ENCODE data around the gene MXRA8.
A peak's percentile ranks its signal among the peaks of the same experiment; 100 is the strongest.

The MXRA8 gene

DNA sequence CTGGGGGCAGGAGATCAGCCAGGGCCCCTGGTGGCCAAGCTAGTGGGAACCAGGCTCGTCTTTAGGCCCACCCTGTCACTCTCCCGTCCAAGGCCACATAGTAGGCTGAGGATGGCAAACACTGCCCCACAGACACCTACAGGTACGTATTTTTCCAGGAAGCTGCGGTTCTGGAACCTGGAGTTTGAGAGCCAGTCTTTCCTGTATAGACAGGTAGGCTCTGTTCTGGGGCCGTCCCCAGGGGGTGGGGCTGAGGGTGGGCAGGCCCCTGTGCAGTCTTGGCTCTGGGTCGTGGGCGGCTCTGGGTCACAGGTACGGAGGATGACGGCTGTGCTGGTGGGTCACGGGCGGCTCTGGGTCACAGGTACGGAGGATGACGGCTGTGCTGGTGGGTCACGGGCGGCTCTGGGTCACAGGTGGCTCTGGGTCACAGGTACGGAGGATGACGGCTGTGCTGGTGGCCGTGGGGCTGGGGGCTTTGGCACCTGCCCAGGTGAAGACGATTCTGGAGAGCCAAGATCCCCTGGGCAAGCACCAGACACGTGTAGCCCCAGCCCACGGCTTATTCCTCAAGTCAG is 47.8 kb downstream of the MXRA8 start:
- Histone ChIP-seq H3K4me1 (ENCODE audit: insufficient read depth, low read length) (peaks cover 10% of the 10 kb centered on the region), H3K27ac (ENCODE audit: low read length) (no peak overlapping the region), H3K9ac (ENCODE audit: low read depth, low read length) (no peak overlapping the region), H3K27me3 (ENCODE audit: insufficient read depth, low read length) (peaks cover 8% of the 10 kb centered on the region; the same call in 1 of the 2 replicates), H3K9me3 (ENCODE audit: insufficient read depth, low read depth, low read length) (no peaks in the 10 kb centered on the region), H3K4me3 (ENCODE audit: low read length) (no peak overlapping the region), H3K36me3 (ENCODE audit: insufficient read depth, low read depth, low read length) (peaks cover 46% of the 10 kb centered on the region)

DNA sequence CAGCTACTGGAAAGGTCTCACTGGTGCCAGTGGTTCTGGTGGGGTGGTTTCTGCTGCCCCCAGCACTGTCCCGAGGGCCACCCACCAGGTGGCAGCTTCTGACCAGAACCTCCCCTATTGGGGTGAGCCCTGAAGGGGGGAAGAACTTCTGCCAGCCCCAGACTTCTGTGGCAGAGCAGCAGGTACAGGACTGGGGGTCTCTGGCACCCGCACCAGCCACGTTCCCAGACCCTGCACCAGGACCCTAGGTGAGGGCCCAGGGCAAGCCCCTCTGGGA is 48.3 kb downstream of the MXRA8 start:
- Histone ChIP-seq H3K27ac (ENCODE audit: low read length) (no peak overlapping the region), H3K4me1 (ENCODE audit: insufficient read depth, low read length) (peaks cover 11% of the 10 kb centered on the region), H3K4me3 (ENCODE audit: low read length) (peak overlapping the region; percentile 69; the same call in 1 of the 2 replicates), H3K36me3 (ENCODE audit: insufficient read depth, low read depth, low read length) (peaks cover 45% of the 10 kb centered on the region), H3K27me3 (ENCODE audit: insufficient read depth, low read length) (peaks cover 8% of the 10 kb centered on the region; the same call in 1 of the 2 replicates), H3K9me3 (ENCODE audit: insufficient read depth, low read depth, low read length) (no peaks in the 10 kb centered on the region), H3K9ac (ENCODE audit: low read depth, low read length) (no peak overlapping the region)

GRCh38 chr1:1309251-1310108 is 48.9 kb downstream of the MXRA8 start:
- H3K4me3 ChIP-seq (ENCODE audit: low read length), result peak overlapping the region; percentile 69
- H3K9ac ChIP-seq (ENCODE audit: low read depth, low read length), result peak overlapping the region; percentile 63; the same call in 1 of the 2 replicates
- no peaks in the 10 kb centered on the region for H3K9me3 ChIP-seq (ENCODE audit: insufficient read depth, low read depth, low read length)
- H3K4me1 ChIP-seq (ENCODE audit: insufficient read depth, low read length), result peaks cover 13% of the 10 kb centered on the region
- H3K27ac ChIP-seq (ENCODE audit: low read length), result no peak overlapping the region
- peaks cover 8% of the 10 kb centered on the region; the same call in 1 of the 2 replicates for H3K27me3 ChIP-seq (ENCODE audit: insufficient read depth, low read length)
- H3K36me3 ChIP-seq (ENCODE audit: insufficient read depth, low read depth, low read length), result peaks cover 40% of the 10 kb centered on the region

DNA sequence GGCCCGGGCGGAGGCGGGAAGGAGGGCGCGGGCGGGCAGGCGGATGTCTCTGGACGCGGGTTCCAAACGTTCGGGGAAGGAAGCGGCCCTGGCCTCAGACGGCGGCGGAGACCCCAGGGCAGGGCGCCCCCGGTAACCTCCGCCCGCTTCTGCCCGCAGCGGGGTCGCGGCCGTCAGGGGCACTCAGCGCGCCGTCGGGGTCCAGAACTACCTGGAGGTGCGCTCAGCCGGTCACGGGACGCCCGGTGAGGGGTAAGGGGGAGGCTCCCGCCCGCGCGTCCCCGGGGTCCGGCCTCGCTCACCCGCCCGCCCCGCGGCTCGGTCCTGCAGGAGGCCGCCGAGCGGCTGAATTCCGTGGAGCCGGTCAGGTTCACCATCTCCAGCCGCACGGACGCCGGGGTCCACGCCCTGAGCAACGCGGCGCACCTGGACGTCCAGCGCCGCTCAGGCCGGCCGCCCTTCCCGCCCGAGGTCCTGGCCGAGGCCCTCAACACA is 49.6 kb downstream of the MXRA8 start:
- peaks cover 33% of the 10 kb centered on the region for H3K36me3 ChIP-seq (ENCODE audit: insufficient read depth, low read depth, low read length)
- peak overlapping the region; percentile 69; the same call in 1 of the 2 replicates for H3K4me3 ChIP-seq (ENCODE audit: low read length)
- peaks cover 8% of the 10 kb centered on the region; the same call in 1 of the 2 replicates for H3K27me3 ChIP-seq (ENCODE audit: insufficient read depth, low read length)
- no peaks in the 10 kb centered on the region for H3K9me3 ChIP-seq (ENCODE audit: insufficient read depth, low read depth, low read length)
- H3K27ac ChIP-seq (ENCODE audit: low read length), result no peak overlapping the region
- peak overlapping the region; percentile 63; the same call in 1 of the 2 replicates for H3K9ac ChIP-seq (ENCODE audit: low read depth, low read length)
- H3K4me1 ChIP-seq (ENCODE audit: insufficient read depth, low read length), result peaks cover 15% of the 10 kb centered on the region

- Histone ChIP-seq H3K27ac (ENCODE audit: low read length) (no peak within 1 kb of the TSS), H3K36me3 (ENCODE audit: insufficient read depth, low read depth, low read length) (peaks cover 26% of the 10 kb centered on the region), H3K9me3 (ENCODE audit: insufficient read depth, low read depth, low read length) (no peaks in the 10 kb centered on the region)
These were observed 50.2 kb downstream of the MXRA8 start, which contains the start of the genes ACAP3 and PUSL1 for GRCh38 chr1:1307923-1308755. TSS of gene ACAP3 (minus strand) at chr1:1307930. CDS start at chr1:1307815, 115 bp downstream. TSS of gene PUSL1 (plus strand) at chr1:1308597. CDS start at chr1:1308644, 47 bp downstream.

DNA sequence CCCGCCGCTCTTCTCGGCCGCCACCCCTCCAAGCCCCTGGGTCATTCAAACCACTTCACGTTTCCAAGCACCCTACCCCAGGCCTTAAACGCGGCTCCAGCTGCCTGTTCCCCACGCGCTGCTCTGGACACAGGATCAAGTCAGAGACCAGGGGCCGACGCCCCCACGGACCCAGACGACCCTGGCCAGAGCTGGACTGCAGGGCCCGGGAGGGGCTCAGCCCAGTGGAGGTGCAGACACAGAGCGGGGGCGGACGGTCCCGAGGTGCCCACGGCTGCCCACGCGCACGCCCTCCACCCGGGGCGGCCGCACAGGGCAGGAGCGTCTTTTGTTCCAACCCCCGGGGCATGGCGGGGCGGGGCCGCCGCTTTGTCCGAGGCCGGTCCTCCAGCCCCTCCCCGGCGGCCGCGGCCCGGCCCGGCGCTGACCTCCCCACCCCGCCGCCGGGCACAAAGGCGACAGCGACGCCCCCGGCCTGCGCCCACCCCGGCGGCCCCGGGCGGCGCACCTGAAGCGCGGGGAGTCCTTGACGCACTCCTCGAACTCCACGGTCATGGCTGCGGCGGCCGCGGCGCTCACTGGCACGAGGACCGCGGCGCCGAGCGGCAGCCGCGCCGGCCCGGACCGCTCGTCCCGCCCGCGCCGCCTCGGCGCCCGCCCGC is 51.0 kb downstream of the MXRA8 start:
- Histone ChIP-seq H3K36me3 (ENCODE audit: insufficient read depth, low read depth, low read length) (peaks cover 20% of the 10 kb centered on the region), H3K9me3 (ENCODE audit: insufficient read depth, low read depth, low read length) (no peaks in the 10 kb centered on the region), H3K27ac (ENCODE audit: low read length) (no peak overlapping the region), H3K9ac (ENCODE audit: low read depth, low read length) (peak overlapping the region; percentile 71), H3K4me3 (ENCODE audit: low read length) (peak overlapping the region; percentile 75), H3K27me3 (ENCODE audit: insufficient read depth, low read length) (peaks cover 8% of the 10 kb centered on the region; the same call in 1 of the 2 replicates), H3K4me1 (ENCODE audit: insufficient read depth, low read length) (peaks cover 15% of the 10 kb centered on the region)

More at GRCh38 chr1:1307923-1308755, 50.2 kb downstream of the MXRA8 start, which contains the start of the genes ACAP3 and PUSL1:
- Histone ChIP-seq H3K27me3 (ENCODE audit: insufficient read depth, low read length) (peaks cover 8% of the 10 kb centered on the region; the same call in 1 of the 2 replicates), H3K4me3 (ENCODE audit: low read length) (peak within 1 kb of the TSS; percentile 81), H3K9ac (ENCODE audit: low read depth, low read length) (peak within 1 kb of the TSS; percentile 73), H3K4me1 (ENCODE audit: insufficient read depth, low read length) (peaks cover 15% of the 10 kb centered on the region)

DNA sequence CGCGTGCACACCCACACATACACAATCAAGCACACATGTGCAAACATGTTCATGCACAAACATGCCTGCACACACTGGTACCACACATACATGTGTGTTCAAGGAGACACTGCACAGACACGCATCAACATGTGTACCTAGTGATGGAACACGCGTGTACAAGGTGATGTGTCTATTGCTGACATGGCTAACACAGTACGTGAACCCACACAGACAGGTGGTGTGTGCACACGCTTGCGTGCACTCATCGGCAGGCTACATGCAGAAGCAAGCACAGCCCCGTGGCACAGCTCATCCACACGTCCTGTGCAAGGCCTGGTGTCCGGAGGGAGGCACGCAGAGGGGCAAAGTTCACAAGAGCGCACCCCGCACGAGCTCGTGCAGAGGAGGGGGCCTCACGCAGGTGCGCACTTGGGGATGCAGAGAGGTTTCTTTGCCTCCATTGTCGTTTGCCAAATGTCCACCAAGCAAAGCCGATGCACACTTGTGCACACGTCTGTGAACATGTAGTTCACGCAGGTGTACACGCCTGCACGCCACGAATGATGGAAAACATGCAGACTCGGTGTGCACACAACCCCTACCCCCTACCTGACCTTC is 51.6 kb downstream of the MXRA8 start:
- Histone ChIP-seq H3K36me3 (ENCODE audit: insufficient read depth, low read depth, low read length) (peaks cover 19% of the 10 kb centered on the region), H3K4me3 (ENCODE audit: low read length) (peak overlapping the region; percentile 75), H3K9ac (ENCODE audit: low read depth, low read length) (peak overlapping the region; percentile 71; the same call in 1 of the 2 replicates), H3K9me3 (ENCODE audit: insufficient read depth, low read depth, low read length) (no peaks in the 10 kb centered on the region), H3K27ac (ENCODE audit: low read length) (no peak overlapping the region), H3K4me1 (ENCODE audit: insufficient read depth, low read length) (peaks cover 15% of the 10 kb centered on the region), H3K27me3 (ENCODE audit: insufficient read depth, low read length) (peaks cover 8% of the 10 kb centered on the region; the same call in 1 of the 2 replicates)

- no peak overlapping the region for H3K27ac ChIP-seq (ENCODE audit: low read length)
- peaks cover 8% of the 10 kb centered on the region; the same call in 1 of the 2 replicates for H3K27me3 ChIP-seq (ENCODE audit: insufficient read depth, low read length)
- H3K4me3 ChIP-seq (ENCODE audit: low read length), result peak overlapping the region; percentile 75; the same call in 1 of the 2 replicates
- H3K9ac ChIP-seq (ENCODE audit: low read depth, low read length), result peak overlapping the region; percentile 32; the same call in 1 of the 2 replicates
- peaks cover 15% of the 10 kb centered on the region for H3K4me1 ChIP-seq (ENCODE audit: insufficient read depth, low read length)
- H3K9me3 ChIP-seq (ENCODE audit: insufficient read depth, low read depth, low read length), result no peaks in the 10 kb centered on the region
- H3K36me3 ChIP-seq (ENCODE audit: insufficient read depth, low read depth, low read length), result peaks cover 13% of the 10 kb centered on the region
These were observed 52.2 kb downstream of the MXRA8 start for GRCh38 chr1:1306070-1306660.

GRCh38 chr1:1305300-1306069 is 52.9 kb downstream of the MXRA8 start:
- peaks cover 8% of the 10 kb centered on the region; the same call in 1 of the 2 replicates for H3K27me3 ChIP-seq (ENCODE audit: insufficient read depth, low read length)
- no peak overlapping the region for H3K27ac ChIP-seq (ENCODE audit: low read length)
- H3K9ac ChIP-seq (ENCODE audit: low read depth, low read length), result peak overlapping the region; percentile 40; the same call in 1 of the 2 replicates
- peaks cover 15% of the 10 kb centered on the region for H3K4me1 ChIP-seq (ENCODE audit: insufficient read depth, low read length)
- no peaks in the 10 kb centered on the region for H3K9me3 ChIP-seq (ENCODE audit: insufficient read depth, low read depth, low read length)
- H3K4me3 ChIP-seq (ENCODE audit: low read length), result peak overlapping the region; percentile 17; the same call in 1 of the 2 replicates
- H3K36me3 ChIP-seq (ENCODE audit: insufficient read depth, low read depth, low read length), result peaks cover 6% of the 10 kb centered on the region

Measured in iPS-20b (cell line).